Body of pancreas (tissue), 4 donors: ENCODE data around the gene B4GALT2.

Experiments
- POLR2A ChIP-seq, 3 donors: fragments of 450-650 bp; IDR thresholded peaks; one replicate each; pipeline ENCODE4 v1.6.1; 2016; ENCODE audit warnings: antibody characterized with exemption in 3 of 3, mild to moderate bottlenecking in 2 of 3
- TF ChIP-seq, protein P1 (sequence below), 7 experiments: fragments of 450-650 bp in 4 of 7; fragments of 200-600 bp in 3 of 7; sonication (generic) in 3 of 7; IDR thresholded peaks; one replicate each; pipeline ENCODE4 v1.5.1; 2016 to 2019; ENCODE audit warnings: antibody characterized with exemption in 7 of 7

DNA sequence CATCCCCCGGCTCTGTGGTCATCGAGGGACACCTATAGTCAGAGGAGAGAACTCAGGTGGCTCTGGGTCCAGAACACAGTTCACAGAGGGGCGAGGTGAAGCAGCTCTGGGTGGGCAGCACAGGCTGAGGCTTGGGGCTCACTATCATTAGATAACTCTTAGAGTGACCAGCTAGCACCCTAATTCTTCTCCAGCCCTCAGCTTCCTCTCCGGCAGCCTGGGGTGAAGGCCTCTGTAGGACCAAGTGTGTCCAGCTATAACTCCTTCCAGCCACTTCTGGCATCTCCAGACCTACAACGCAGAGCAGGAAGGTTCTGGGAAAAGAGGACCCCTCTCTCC lies 44.1 kb upstream of the B4GALT2 start:
- no peak for TF ChIP-seq POLR2A (IDR thresholded peaks at IDR 0.05)
- TF ChIP-seq, protein P1, sequence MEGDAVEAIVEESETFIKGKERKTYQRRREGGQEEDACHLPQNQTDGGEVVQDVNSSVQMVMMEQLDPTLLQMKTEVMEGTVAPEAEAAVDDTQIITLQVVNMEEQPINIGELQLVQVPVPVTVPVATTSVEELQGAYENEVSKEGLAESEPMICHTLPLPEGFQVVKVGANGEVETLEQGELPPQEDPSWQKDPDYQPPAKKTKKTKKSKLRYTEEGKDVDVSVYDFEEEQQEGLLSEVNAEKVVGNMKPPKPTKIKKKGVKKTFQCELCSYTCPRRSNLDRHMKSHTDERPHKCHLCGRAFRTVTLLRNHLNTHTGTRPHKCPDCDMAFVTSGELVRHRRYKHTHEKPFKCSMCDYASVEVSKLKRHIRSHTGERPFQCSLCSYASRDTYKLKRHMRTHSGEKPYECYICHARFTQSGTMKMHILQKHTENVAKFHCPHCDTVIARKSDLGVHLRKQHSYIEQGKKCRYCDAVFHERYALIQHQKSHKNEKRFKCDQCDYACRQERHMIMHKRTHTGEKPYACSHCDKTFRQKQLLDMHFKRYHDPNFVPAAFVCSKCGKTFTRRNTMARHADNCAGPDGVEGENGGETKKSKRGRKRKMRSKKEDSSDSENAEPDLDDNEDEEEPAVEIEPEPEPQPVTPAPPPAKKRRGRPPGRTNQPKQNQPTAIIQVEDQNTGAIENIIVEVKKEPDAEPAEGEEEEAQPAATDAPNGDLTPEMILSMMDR (IDR thresholded peaks at IDR 0.05) = no peak
